H9 (cell line): Measurements from ENCODE around the gene FIGNL2. TPM values are rescaled to one million over a fixed set of nuclear protein-coding genes. Genes with fewer than 3 reads are reported as not detected.

ENCODE experiments used
- DNase-seq: peaks from one replicate; pipeline ENCODE4 v3.0.0-alpha.2; 2017
- H2AFZ ChIP-seq: one replicate; pipeline ENCODE4 v1.6.1; 2013; ENCODE audit warnings: mild to moderate bottlenecking, low read length, control low read depth, moderate library complexity
- H2AK5ac ChIP-seq: 2 replicates; pipeline ENCODE4 v1.6.1; 2013; ENCODE audit warnings: low read length, control low read depth, mixed read lengths; ENCODE audit not compliant: insufficient read length
- H2BK120ac ChIP-seq: one replicate; pipeline ENCODE4 v1.6.1; 2013; ENCODE audit warnings: low read depth, mild to moderate bottlenecking, low read length, control low read depth, inconsistent platforms; ENCODE audit not compliant: poor library complexity, severe bottlenecking
- H2BK12ac ChIP-seq: 2 replicates; pipeline ENCODE4 v1.6.1; 2013; ENCODE audit warnings: low read length, control low read depth, mixed read lengths, low read depth; ENCODE audit not compliant: insufficient read length
- H2BK15ac ChIP-seq: 2 replicates; pipeline ENCODE4 v1.6.1; 2013; ENCODE audit warnings: low read depth, low read length, control low read depth
- H2BK20ac ChIP-seq: one replicate; pipeline ENCODE4 v1.6.1; 2013; ENCODE audit warnings: low read depth, mild to moderate bottlenecking, low read length, control low read depth, inconsistent platforms; ENCODE audit not compliant: poor library complexity, severe bottlenecking
- H2BK5ac ChIP-seq: 2 replicates; pipeline ENCODE4 v1.6.1; 2013; ENCODE audit warnings: low read length, control low read depth, mixed read lengths; ENCODE audit not compliant: insufficient read length
- H3K14ac ChIP-seq: 2 replicates; pipeline ENCODE4 v1.6.1; 2013; ENCODE audit warnings: low read length, control low read depth; ENCODE audit not compliant: insufficient read depth
- H3K18ac ChIP-seq: 2 replicates; pipeline ENCODE4 v1.6.1; 2013; ENCODE audit warnings: low read depth, mild to moderate bottlenecking, mixed read lengths, low read length, control low read depth; ENCODE audit not compliant: insufficient read length
- H3K23ac ChIP-seq: 2 replicates; pipeline ENCODE4 v1.6.1; 2013; ENCODE audit warnings: low read length, control low read depth, mixed read lengths, low read depth; ENCODE audit not compliant: insufficient read length
- H3K23me2 ChIP-seq: 2 replicates; pipeline ENCODE4 v1.6.1; 2013; ENCODE audit warnings: low read depth, mild to moderate bottlenecking, mixed read lengths, low read length, control low read depth; ENCODE audit not compliant: insufficient read length, poor library complexity, severe bottlenecking
- H3K27ac ChIP-seq: 2 replicates; pipeline ENCODE4 v1.5.1; 2013; ENCODE audit warnings: low read length, control low read depth, mixed read lengths, low read depth; ENCODE audit not compliant: insufficient read length
- H3K27me3 ChIP-seq: 2 replicates; pipeline ENCODE4 v1.6.1; 2013; ENCODE audit warnings: low read length, control low read depth, inconsistent platforms; ENCODE audit not compliant: insufficient read depth
- H3K4ac ChIP-seq: 2 replicates; pipeline ENCODE4 v1.6.1; 2013; ENCODE audit warnings: low read depth, mild to moderate bottlenecking, control low read depth, inconsistent platforms, low read length, moderate library complexity
- H3K4me1 ChIP-seq: 2 replicates; pipeline ENCODE4 v1.6.1; 2013; ENCODE audit warnings: low read length, control low read depth, inconsistent platforms; ENCODE audit not compliant: insufficient read depth
- H3K4me2 ChIP-seq: 2 replicates; pipeline ENCODE4 v1.6.1; 2013; ENCODE audit warnings: low read length, control low read depth, mixed read lengths; ENCODE audit not compliant: insufficient read length, insufficient read depth
- H3K56ac ChIP-seq: 2 replicates; pipeline ENCODE4 v1.6.1; 2013; ENCODE audit warnings: low read depth, mild to moderate bottlenecking, mixed read lengths, low read length, control low read depth; ENCODE audit not compliant: insufficient read length
- H3K79me1 ChIP-seq: 2 replicates; pipeline ENCODE4 v1.6.1; 2013; ENCODE audit warnings: low read depth, mild to moderate bottlenecking, moderate library complexity, low read length, control low read depth, inconsistent platforms; ENCODE audit not compliant: insufficient read depth, poor library complexity, severe bottlenecking
- H3K79me2 ChIP-seq: 2 replicates; pipeline ENCODE4 v1.6.1; 2013; ENCODE audit warnings: low read length, control low read depth, inconsistent platforms; ENCODE audit not compliant: insufficient read depth
- H3K9ac ChIP-seq: 2 replicates; pipeline ENCODE4 v1.6.1; 2013; ENCODE audit warnings: low read length, control low read depth, mixed read lengths; ENCODE audit not compliant: insufficient read length; ENCODE audit errors: extremely low read depth
- H3K9me3 ChIP-seq: one replicate; pipeline ENCODE4 v1.6.1; 2013; ENCODE audit warnings: low read depth, low read length, inconsistent platforms; ENCODE audit not compliant: control insufficient read depth
- H3T11ph ChIP-seq: one replicate; pipeline ENCODE4 v1.6.1; 2013; ENCODE audit warnings: mild to moderate bottlenecking, low read length, control low read depth, inconsistent platforms
- H4K20me1 ChIP-seq: one replicate; pipeline ENCODE4 v1.6.1; 2013; ENCODE audit not compliant: control insufficient read depth, insufficient read length, insufficient read depth
- H4K5ac ChIP-seq: 2 replicates; pipeline ENCODE4 v1.6.1; 2013; ENCODE audit warnings: low read depth, mild to moderate bottlenecking, mixed read lengths, low read length, control low read depth; ENCODE audit not compliant: insufficient read length
- H4K8ac ChIP-seq: replicated peaks from 2 replicates; pipeline ENCODE4 v1.6.1; 2013; ENCODE audit warnings: low read length, control low read depth, mixed read lengths, low read depth; ENCODE audit not compliant: insufficient read length
- H4K91ac ChIP-seq: 2 replicates; pipeline ENCODE4 v1.6.1; 2013; ENCODE audit warnings: low read depth, mild to moderate bottlenecking, moderate library complexity, mixed read lengths, low read length, control low read depth; ENCODE audit not compliant: insufficient read length
- H3K27ac Mint-ChIP-seq, 3 experiments: 2 replicates in 2 of 3; 3 replicates in 1 of 3; pipeline ENCODE4 v1.8.0; 2020 to 2021; ENCODE audit warnings: mixed read lengths in 3 of 3, mild to moderate bottlenecking in 1 of 3, moderate library complexity in 1 of 3
- H3K27me3 Mint-ChIP-seq: 2 replicates; pipeline ENCODE4 v1.8.0; 2021; ENCODE audit warnings: low read depth, mild to moderate bottlenecking, moderate library complexity, mixed read lengths
- H3K36me3 Mint-ChIP-seq, 3 experiments: 2 replicates in 2 of 3; 3 replicates in 1 of 3; pipeline ENCODE4 v1.8.0; 2020 to 2021; ENCODE audit warnings: low read depth in 3 of 3, mixed read lengths in 3 of 3; ENCODE audit not compliant: insufficient read depth in 1 of 3
- H3K4me1 Mint-ChIP-seq, 2 experiments: 2 replicates each; pipeline ENCODE4 v1.8.0; 2020; ENCODE audit warnings: mixed read lengths in 2 of 2
- H3K4me3 Mint-ChIP-seq, 2 experiments: 2 replicates in 1 of 2; 3 replicates in 1 of 2; pipeline ENCODE4 v1.8.0; 2020 to 2021; ENCODE audit warnings: mild to moderate bottlenecking in 2 of 2, mixed read lengths in 2 of 2, moderate library complexity in 1 of 2
- H3K9me3 Mint-ChIP-seq, 2 experiments: 2 replicates in 1 of 2; 3 replicates in 1 of 2; pipeline ENCODE4 v1.8.0; 2020; ENCODE audit warnings: mild to moderate bottlenecking in 2 of 2, mixed read lengths in 2 of 2, moderate library complexity in 1 of 2
- WGBS: extraction: QIAGEN DNeasy Blood & Tissue Kit; methylation state at CpG from one replicate; pipeline ENCODE4 v1.1.7; 2013; ENCODE audit warnings: missing lambda C conversion rate, low lambda C conversion rate, mixed read lengths; ENCODE audit not compliant: insufficient read length; ENCODE audit errors: extremely low coverage; 5-methylcytosine and 5-hydroxymethylcytosine counted together
- total RNA-seq: library from RNA; stranded (reverse); gene quantifications from 2 replicates; pipeline ENCODE4 v1.2.1, GENCODE V29; 2021
- TF ChIP-seq, protein P1 (sequence below): fragments of 200-600 bp; sonication (generic); conservative IDR thresholded peaks from 3 replicates; pipeline ENCODE4 v1.8.0; 2021; ENCODE audit warnings: antibody characterized with exemption, mild to moderate bottlenecking

Gene FIGNL2
- total RNA-seq, 1 experiment from 2014 or later = 19.7 TPM

DNA sequence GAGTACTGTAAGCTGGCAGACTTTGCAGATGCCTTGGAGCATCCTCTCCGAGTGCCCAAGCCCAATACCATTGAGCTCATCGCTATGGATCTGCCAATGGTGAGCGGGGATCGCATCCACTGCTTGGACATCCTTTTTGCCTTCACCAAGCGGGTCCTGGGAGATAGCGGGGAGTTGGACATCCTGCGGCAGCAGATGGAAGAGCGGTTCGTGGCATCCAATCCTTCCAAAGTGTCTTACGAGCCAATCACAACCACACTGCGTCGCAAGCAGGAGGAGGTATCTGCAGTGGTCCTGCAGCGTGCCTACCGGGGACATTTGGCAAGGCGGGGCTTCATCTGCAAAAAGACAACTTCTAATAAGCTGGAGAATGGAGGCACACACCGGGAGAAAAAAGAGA, 41.6 kb downstream of the FIGNL2 start:
- Mint-ChIP-seq H3K4me3 (no peak overlapping the region), H3K27ac (no peak overlapping the region; a peak in 1 of 7 replicates)
- no peak overlapping the region for H3T11ph ChIP-seq

More for the DNA sequence above, 41.6 kb downstream of the FIGNL2 start:
- no CpG with 5 or more reads among the region's 16 CpGs for WGBS
- Histone ChIP-seq H4K20me1 (no peaks in the 10 kb centered on the region), H2BK20ac (no peak overlapping the region), H4K91ac (no peak overlapping the region), H2BK12ac (no peak overlapping the region), H3K27ac (no peak overlapping the region), H3K27me3 (no peaks in the 10 kb centered on the region), H3K9ac (no peak overlapping the region), H3K23ac (no peak overlapping the region), H2BK120ac (no peak overlapping the region), H3K56ac (no peak overlapping the region), H3K14ac (no peak overlapping the region), H3K18ac (no peak overlapping the region), H3K4me1 (no peaks in the 10 kb centered on the region), H4K5ac (no peak overlapping the region), H4K8ac (no peak overlapping the region), H3K79me2 (no peaks in the 10 kb centered on the region), H2BK15ac (no peak overlapping the region), H2BK5ac (no peak overlapping the region), H3K79me1 (no peaks in the 10 kb centered on the region), H2AK5ac (no peak overlapping the region), H3K4ac (no peak overlapping the region), H3K9me3 (no peaks in the 10 kb centered on the region), H3K23me2 (no peaks in the 10 kb centered on the region), H3K4me2 (no peak overlapping the region), H2AFZ (no peak overlapping the region)
- no peaks in the 10 kb centered on the region for H3K9me3 Mint-ChIP-seq
- no peaks in the 10 kb centered on the region for H3K27me3 Mint-ChIP-seq
- H3K4me1 Mint-ChIP-seq = peaks cover 18 to 21% of the 10 kb centered on the region in 2 experiments
- no peak for DNase-seq
- H3K36me3 Mint-ChIP-seq = peaks cover 3 to 11% (median 3%) of the 10 kb centered on the region in 3 experiments; a peak in 5 of 7 replicates
- TF ChIP-seq, protein P1, sequence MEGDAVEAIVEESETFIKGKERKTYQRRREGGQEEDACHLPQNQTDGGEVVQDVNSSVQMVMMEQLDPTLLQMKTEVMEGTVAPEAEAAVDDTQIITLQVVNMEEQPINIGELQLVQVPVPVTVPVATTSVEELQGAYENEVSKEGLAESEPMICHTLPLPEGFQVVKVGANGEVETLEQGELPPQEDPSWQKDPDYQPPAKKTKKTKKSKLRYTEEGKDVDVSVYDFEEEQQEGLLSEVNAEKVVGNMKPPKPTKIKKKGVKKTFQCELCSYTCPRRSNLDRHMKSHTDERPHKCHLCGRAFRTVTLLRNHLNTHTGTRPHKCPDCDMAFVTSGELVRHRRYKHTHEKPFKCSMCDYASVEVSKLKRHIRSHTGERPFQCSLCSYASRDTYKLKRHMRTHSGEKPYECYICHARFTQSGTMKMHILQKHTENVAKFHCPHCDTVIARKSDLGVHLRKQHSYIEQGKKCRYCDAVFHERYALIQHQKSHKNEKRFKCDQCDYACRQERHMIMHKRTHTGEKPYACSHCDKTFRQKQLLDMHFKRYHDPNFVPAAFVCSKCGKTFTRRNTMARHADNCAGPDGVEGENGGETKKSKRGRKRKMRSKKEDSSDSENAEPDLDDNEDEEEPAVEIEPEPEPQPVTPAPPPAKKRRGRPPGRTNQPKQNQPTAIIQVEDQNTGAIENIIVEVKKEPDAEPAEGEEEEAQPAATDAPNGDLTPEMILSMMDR = no peak
